ENCODE measurements around the gene DCTN2.

- TF ChIP-seq POLR2A (IDR thresholded peaks at IDR 0.05; ENCODE audit: low read length) (no peak), GATA1 (IDR thresholded peaks at IDR 0.05; ENCODE audit: low read depth, low read length) (no peak)
Observed at GRCh38 chr12:57560516-57560915, 13.5 kb upstream of the DCTN2 start.

All from erythroblast (primary cell).